HG03460 (cell line): Measurements from ENCODE around the gene DHRS3.

Experiments used
- ATAC-seq: cut with Tn5 transposase; IDR thresholded peaks from one replicate; pipeline ENCODE4 v1.9.1; 2021; ENCODE audit not compliant: unreplicated experiment

Gene DHRS3

GRCh38 chr1:12599657-12600056, 18.4 kb downstream of the DHRS3 start:
- no peak for ATAC-seq

GRCh38 chr1:12598974-12599373, 19.0 kb downstream of the DHRS3 start:
- ATAC-seq = no peak

- ATAC-seq = no peak
Measured at GRCh38 chr1:12597792-12598191, 20.2 kb downstream of the DHRS3 start.

- peak; percentile 65 for ATAC-seq
Measured at GRCh38 chr1:12596007-12596821, 21.8 kb downstream of the DHRS3 start.

GRCh38 chr1:12595757-12596006, 22.3 kb downstream of the DHRS3 start:
- no peak for ATAC-seq

- ATAC-seq = no peak
Measured at GRCh38 chr1:12594966-12595756, 22.8 kb downstream of the DHRS3 start.

- no peak for ATAC-seq
Measured at GRCh38 chr1:12594490-12594889, 23.5 kb downstream of the DHRS3 start.

GRCh38 chr1:12593621-12594066, 24.4 kb downstream of the DHRS3 start:
- ATAC-seq = no peak

GRCh38 chr1:12592496-12592895, 25.5 kb downstream of the DHRS3 start:
- ATAC-seq = no peak

GRCh38 chr1:12591267-12591938, 26.6 kb downstream of the DHRS3 start:
- no peak for ATAC-seq

GRCh38 chr1:12588695-12589094, 29.3 kb downstream of the DHRS3 start:
- ATAC-seq = no peak

GRCh38 chr1:12587981-12588640, 29.9 kb downstream of the DHRS3 start:
- ATAC-seq = no peak

- no peak for ATAC-seq
Measured at GRCh38 chr1:12585951-12586942, 31.8 kb downstream of the DHRS3 start.

- ATAC-seq = no peak
Measured at GRCh38 chr1:12585536-12585935, 32.5 kb downstream of the DHRS3 start.

GRCh38 chr1:12584900-12585525, 33.0 kb downstream of the DHRS3 start:
- no peak for ATAC-seq

- no peak for ATAC-seq
Measured at GRCh38 chr1:12583484-12583883, 34.5 kb downstream of the DHRS3 start.

GRCh38 chr1:12582649-12583048, 35.4 kb downstream of the DHRS3 start:
- no peak for ATAC-seq

GRCh38 chr1:12581179-12581578, 36.8 kb downstream of the DHRS3 start:
- ATAC-seq = no peak

- no peak for ATAC-seq
Measured at GRCh38 chr1:12580054-12580887, 37.7 kb downstream of the DHRS3 start.
